Measurements from ENCODE around the gene OR12D3.

- no peak for TF ChIP-seq CTCF (IDR thresholded peaks at IDR 0.05)
- no peak for TF ChIP-seq EZH2 (IDR thresholded peaks at IDR 0.05; ENCODE audit: borderline replicate concordance, insufficient read depth, low read depth, low read length, poor library complexity, severe bottlenecking)
These were observed 38.8 kb downstream of the OR12D3 start for GRCh38 chr6:29336269-29336668.

All from B cell (primary cell).